GM10248 (cell line): ENCODE measurements around the gene TK2.

ENCODE experiments used
- CTCF ChIA-PET: fragments of 300-600 bp; sonication (Branson Sonifier 250); formaldehyde crosslinking; extraction: SDS; loops from one replicate; lab custom pipeline; 2021; ENCODE audit warnings: antibody characterized with exemption; lab: Yijun Ruan, JAX
- POLR2A ChIA-PET: fragments of 350-650 bp; sonication (Branson Sonifier 250); formaldehyde crosslinking; extraction: SDS; loops from one replicate; lab custom pipeline; 2020; ENCODE audit warnings: antibody characterized with exemption; lab: Yijun Ruan, JAX
- DNase-seq: peaks from one replicate; pipeline ENCODE4 v3.0.0; 2012; ENCODE audit errors: extremely low spot score
- TF ChIP-seq, protein P1 (sequence below): IDR thresholded peaks from 2 replicates; pipeline ENCODE4 v1.5.1; 2012; ENCODE audit warnings: mild to moderate bottlenecking, low read depth; ENCODE audit errors: extremely low read depth, missing control alignments, control extremely low read depth

Gene TK2

DNA sequence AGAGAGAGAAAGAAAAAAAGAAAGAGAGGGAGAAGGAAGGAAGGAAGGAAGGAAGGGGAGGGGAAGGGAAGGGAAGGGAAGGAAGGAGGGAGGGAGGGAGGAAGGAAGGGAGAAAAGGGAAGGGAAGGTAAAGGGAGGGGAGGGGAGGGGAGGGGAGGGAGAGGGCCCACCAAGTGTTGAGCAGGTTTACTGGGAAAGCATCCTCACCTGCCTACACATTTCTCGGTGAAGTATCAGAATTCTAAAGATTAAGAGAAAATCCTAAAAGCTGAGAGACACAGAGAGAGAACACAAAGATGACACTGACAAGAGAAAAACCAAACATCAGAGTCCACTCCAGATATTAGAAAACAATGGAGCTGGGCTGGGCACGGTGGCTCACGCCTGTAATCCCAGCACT is 42.3 kb upstream of the TK2 start:
- ChIA-PET POLR2A (no interaction called here), CTCF (interaction anchor here (1.6 kb wide), 1 partner anchor 17 kb away, joined by 3 read pairs; no protein-coding TSS in a partner anchor)
- DNase-seq, result no peak
- TF ChIP-seq, protein P1, sequence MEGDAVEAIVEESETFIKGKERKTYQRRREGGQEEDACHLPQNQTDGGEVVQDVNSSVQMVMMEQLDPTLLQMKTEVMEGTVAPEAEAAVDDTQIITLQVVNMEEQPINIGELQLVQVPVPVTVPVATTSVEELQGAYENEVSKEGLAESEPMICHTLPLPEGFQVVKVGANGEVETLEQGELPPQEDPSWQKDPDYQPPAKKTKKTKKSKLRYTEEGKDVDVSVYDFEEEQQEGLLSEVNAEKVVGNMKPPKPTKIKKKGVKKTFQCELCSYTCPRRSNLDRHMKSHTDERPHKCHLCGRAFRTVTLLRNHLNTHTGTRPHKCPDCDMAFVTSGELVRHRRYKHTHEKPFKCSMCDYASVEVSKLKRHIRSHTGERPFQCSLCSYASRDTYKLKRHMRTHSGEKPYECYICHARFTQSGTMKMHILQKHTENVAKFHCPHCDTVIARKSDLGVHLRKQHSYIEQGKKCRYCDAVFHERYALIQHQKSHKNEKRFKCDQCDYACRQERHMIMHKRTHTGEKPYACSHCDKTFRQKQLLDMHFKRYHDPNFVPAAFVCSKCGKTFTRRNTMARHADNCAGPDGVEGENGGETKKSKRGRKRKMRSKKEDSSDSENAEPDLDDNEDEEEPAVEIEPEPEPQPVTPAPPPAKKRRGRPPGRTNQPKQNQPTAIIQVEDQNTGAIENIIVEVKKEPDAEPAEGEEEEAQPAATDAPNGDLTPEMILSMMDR, result no peak

DNA sequence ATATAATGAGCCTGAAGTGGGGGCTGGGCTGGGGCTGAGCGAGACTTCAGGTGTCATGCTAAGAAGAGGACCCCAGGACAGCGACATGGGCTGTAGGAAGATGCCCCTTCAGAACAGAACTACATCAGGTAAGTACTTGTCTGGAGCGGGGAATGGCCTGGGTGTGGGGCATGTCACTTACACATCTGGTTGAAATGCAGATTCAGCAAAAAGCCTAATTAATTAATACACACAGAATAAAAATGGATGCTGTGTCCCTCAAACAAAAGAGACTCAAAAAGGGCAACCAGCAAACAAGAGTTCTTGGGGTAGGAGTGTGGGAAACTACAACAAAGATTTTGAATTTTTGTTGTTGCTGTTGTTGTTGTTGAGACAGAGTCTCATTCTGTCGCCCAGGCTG is 41.1 kb upstream of the TK2 start:
- TF ChIP-seq, protein P1, result no peak
- CTCF ChIA-PET, result interaction anchor here (0.8 to 3.1 kb wide), 16 partner anchors 9 to 230 kb away, joined by 3 to 45 read pairs (median 4); partner anchors contain the start of gene DYNC1LI2
- POLR2A ChIA-PET, result no interaction called here
- DNase-seq, result no peak

DNA sequence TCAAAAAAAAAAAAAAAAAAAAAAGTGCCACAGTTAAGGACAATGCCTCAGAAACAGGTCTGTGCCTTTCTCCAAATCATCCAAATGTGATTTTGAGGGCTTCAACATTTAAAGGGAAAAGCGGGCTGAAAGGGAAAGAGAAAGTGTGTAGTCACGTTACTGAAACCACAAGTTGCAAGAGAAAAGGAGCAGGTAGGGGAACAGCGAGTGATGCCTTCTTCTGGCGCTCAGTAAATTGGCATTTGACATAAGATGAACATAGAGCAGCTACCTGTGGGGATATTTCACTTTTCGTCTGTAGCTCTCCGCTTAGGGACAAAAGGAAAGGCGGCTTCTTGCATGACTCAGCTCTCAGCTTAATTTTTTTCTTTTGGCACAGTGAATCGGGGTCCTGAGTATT is 40.4 kb upstream of the TK2 start:
- TF ChIP-seq, protein P1, result no peak
- CTCF ChIA-PET, result interaction anchor here (0.8 to 3.1 kb wide), 20 partner anchors 10 to 229 kb away, joined by 3 to 45 read pairs (median 4); partner anchors contain the start of gene DYNC1LI2
- DNase-seq, result peak; percentile 43
- POLR2A ChIA-PET, result no interaction called here

DNA sequence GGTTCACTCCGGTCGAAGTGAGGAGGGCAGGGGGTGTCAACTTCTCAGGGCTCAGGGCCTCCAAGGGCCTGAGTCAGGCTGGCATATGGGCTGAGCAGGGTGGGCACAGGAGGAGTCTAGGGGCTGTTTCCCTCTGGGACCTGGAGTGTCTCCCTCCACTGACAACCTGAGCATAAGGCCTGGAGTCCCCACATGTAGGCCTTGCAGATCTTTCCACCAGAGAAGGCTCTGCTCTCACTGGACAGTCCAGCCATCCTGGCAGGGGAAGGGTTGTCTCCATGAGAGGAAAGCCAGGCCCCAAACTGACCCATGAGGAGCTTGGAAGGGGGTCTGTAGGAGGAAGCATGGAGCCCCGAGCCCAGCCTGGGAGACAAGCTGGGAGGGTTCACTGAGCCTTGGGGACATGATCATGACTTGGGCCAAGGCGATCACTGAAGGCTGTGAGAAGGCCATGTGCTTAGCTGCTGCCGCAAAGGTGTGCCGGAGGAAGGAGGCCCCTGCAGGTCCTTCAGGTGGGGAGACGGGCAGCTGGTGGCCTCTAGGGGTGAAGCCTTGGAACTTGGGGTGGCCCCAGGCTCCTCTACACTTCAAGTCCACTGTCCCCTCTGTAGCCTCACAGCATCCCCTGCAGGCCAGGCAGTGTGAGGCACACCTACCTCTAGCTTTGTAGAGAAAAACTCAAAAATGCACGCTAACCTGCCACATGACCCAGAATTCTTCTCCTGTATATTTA is 39.2 kb upstream of the TK2 start:
- ChIA-PET POLR2A (interaction anchor here (0.7 kb wide), 1 partner anchor 98 kb away, joined by 9 read pairs; no protein-coding TSS in a partner anchor), CTCF (interaction anchor here (0.6 to 3.1 kb wide), 48 partner anchors 9 to 281 kb away, joined by 3 to 45 read pairs (median 4); partner anchors contain the start of genes CKLF and CMTM2)
- TF ChIP-seq, protein P1, result peak; percentile 98
- peak; percentile 81 for DNase-seq

DNA sequence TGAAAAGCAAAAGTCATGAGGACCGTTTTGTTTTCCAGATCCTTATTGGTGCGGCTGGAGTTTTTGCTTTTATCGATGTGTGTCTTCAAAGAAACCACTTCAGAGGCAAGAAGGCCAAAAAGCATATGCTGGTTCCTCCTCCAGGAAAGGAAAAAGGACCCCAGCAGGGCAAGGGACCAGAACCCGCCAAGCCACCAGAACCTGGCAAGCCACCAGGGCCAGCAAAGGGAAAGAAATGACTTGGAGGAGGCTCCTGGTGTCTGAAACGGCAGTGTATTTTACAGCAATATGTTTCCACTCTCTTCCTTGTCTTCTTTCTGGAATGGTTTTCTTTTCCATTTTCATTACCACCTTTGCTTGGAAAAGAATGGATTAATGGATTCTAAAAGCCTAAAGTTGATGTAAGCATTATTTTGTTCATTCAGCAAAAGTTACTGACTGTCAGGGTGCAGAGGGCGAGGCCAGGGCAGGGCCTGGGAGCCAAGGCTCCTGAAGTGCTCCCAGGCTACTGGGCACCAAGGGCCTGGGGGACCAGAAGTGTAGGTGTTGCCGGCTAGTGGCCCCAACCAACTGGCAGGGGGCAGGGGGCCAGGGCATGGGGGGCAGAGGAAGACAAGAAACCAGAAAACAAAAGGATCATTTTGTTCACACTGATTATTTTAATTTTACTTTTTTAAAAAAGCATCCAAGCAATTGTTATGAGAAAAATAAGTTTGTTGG is 38.1 kb upstream of the TK2 start:
- TF ChIP-seq, protein P1, result no peak
- ChIA-PET CTCF (interaction anchor here (1.1 to 3.1 kb wide), 10 partner anchors 8 to 230 kb away, joined by 3 to 45 read pairs (median 11); partner anchors contain the start of gene CMTM2), POLR2A (no interaction called here)
- no peak for DNase-seq
